ENCODE data around the gene PARN. TPM values are rescaled to one million over a fixed set of nuclear protein-coding genes. Genes with fewer than 3 reads are reported as not detected.

Gene PARN
- total and polyA plus RNA-seq, 2 of the 8 experiments (the other 6 are each of a cell fraction or from before 2014, with no cell fraction given), result 24.5 to 44.6 TPM

DNA sequence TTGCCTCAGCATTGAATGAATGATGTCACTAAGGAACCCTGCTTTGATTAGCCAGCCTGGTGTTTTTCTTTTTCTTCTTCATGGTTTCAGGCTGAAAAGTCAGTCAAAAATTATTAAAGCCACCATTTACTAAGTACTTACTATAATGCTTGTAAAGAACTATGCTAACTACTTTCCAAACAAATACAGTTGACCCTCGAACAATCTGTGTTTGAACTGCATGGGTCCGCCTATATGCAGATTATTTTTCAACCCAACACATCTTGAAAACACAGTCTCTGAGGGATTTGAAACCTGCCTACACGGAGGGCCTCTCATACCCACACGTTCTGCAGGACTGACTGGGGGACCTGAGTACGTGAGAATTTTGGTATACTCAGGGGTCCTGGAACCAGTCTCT lies 136.3 kb downstream of the PARN start:
- Histone ChIP-seq H3K4me2 (ENCODE audit: insufficient read depth in 1 of 2, low read depth in 2 of 2, low read length in 2 of 2) (no peak overlapping the region), H3K4me3 (ENCODE audit: extremely low read depth in 1 of 4, insufficient read depth in 2 of 4, low read depth in 3 of 4, low read length in 4 of 4) (no peak overlapping the region), H4K8ac (ENCODE audit: extremely low read depth, insufficient read depth, low read length) (no peak overlapping the region), H3K23ac (ENCODE audit: insufficient read length) (no peak overlapping the region), H4K5ac (ENCODE audit: insufficient read length, low read depth, low read length) (no peak overlapping the region), H3K14ac (ENCODE audit: insufficient read length) (no peak overlapping the region), H3K27me3 (replicated peaks in 1 of 4; ENCODE audit: control insufficient read depth in 3 of 4, extremely low read depth in 1 of 4, insufficient read depth in 3 of 4, low read length in 3 of 4) (no peaks in the 10 kb centered on the region), H2AFZ (ENCODE audit: low read length) (no peak overlapping the region), H2BK5ac (ENCODE audit: low read depth, low read length) (no peak overlapping the region), H3K36me3 (ENCODE audit: control insufficient read depth in 2 of 4, insufficient read depth in 4 of 4, low read length in 3 of 4) (no peaks in the 10 kb centered on the region), H2BK12ac (ENCODE audit: low read depth, low read length) (no peak overlapping the region), H3K56ac (replicated peaks; ENCODE audit: insufficient read length, low read depth, low read length) (no peak overlapping the region), H3K18ac (ENCODE audit: extremely low read depth, low read length) (no peak overlapping the region), H3K4ac (replicated peaks; ENCODE audit: insufficient read length, low read depth, low read length) (no peak overlapping the region), H3K79me1 (ENCODE audit: low read depth, low read length) (peaks cover 4% of the 10 kb centered on the region; the same call in 1 of the 2 replicates), H2BK15ac (ENCODE audit: low read length) (no peak overlapping the region), H2BK120ac (replicated peaks; ENCODE audit: low read depth, low read length) (no peak overlapping the region), H3K9ac (replicated peaks in 1 of 4; ENCODE audit: extremely low read depth in 1 of 4, low read depth in 3 of 4, low read length in 3 of 4) (no peak overlapping the region), H2BK20ac (ENCODE audit: low read length) (no peak overlapping the region), H2AK5ac (ENCODE audit: low read depth, low read length) (no peak overlapping the region), H3K23me2 (ENCODE audit: low read depth, low read length) (no peaks in the 10 kb centered on the region), H3K27ac (ENCODE audit: low read depth, low read length) (no peak overlapping the region), H4K91ac (replicated peaks; ENCODE audit: insufficient read length, low read length) (no peak overlapping the region), H3K79me2 (ENCODE audit: control insufficient read depth in 1 of 2, insufficient read depth in 2 of 2, low read length in 2 of 2) (no peaks in the 10 kb centered on the region), H3K9me3 (ENCODE audit: insufficient read depth in 2 of 2, low read depth in 1 of 2, low read length in 1 of 2) (no peaks in the 10 kb centered on the region), H4K20me1 (replicated peaks in 1 of 2; ENCODE audit: control insufficient read depth in 1 of 2, insufficient read depth in 2 of 2, low read length in 2 of 2) (no peaks in the 10 kb centered on the region), H3K4me1 (replicated peaks in 1 of 4; ENCODE audit: control insufficient read depth in 3 of 4, insufficient read depth in 4 of 4, low read length in 3 of 4) (peaks cover 3 to 17% (median 4%) of the 10 kb centered on the region in 4 experiments; a peak in 6 of 7 replicates)
- 83% methylated on average over 5 of the region's 5 CpGs; no CpG with 5 or more reads in 1 of the 2 experiments for WGBS, 2 experiments (ENCODE audit: extremely low coverage in 1 of 2, insufficient coverage in 1 of 2, insufficient read length in 1 of 2, insufficient replicate concordance in 2 of 2, low coverage in 1 of 2, low lambda C conversion rate in 2 of 2, missing lambda C conversion rate in 1 of 2)
- ChIA-PET POLR2A (ENCODE audit: partially characterized antibody) (interaction anchor here (1.2 kb wide), 1 partner anchor 9 kb away, joined by 3 read pairs; no protein-coding TSS in a partner anchor), CTCF (ENCODE audit: partially characterized antibody) (no interaction called here)
- FAIRE-seq (no peak), DNase-seq (ENCODE audit: low read depth in 1 of 2, low spot score in 2 of 2) (no peak)
- no peak for TF ChIP-seq JUN (IDR thresholded peaks at IDR 0.05; ENCODE audit: low read depth, low read length)
- no peak for TF ChIP-seq POU5F1 (IDR thresholded peaks at IDR 0.05; ENCODE audit: low read depth, low read length)
- TF ChIP-seq BRCA1 (IDR thresholded peaks at IDR 0.05; ENCODE audit: low read depth, low read length), result no peak
- TF ChIP-seq SUZ12 (IDR thresholded peaks at IDR 0.05; ENCODE audit: low read length), result no peak
- TF ChIP-seq, protein P1, sequence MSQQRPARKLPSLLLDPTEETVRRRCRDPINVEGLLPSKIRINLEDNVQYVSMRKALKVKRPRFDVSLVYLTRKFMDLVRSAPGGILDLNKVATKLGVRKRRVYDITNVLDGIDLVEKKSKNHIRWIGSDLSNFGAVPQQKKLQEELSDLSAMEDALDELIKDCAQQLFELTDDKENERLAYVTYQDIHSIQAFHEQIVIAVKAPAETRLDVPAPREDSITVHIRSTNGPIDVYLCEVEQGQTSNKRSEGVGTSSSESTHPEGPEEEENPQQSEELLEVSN (IDR thresholded peaks at IDR 0.05), result no peak
- no peak for TF ChIP-seq EP300 (IDR thresholded peaks at IDR 0.05; ENCODE audit: borderline replicate concordance in 1 of 2, low read depth in 2 of 2, low read length in 2 of 2)
- TF ChIP-seq CTBP2 (IDR thresholded peaks at IDR 0.05; ENCODE audit: borderline replicate concordance, insufficient read depth, insufficient read length, low read length), result no peak
- TF ChIP-seq USF2 (IDR thresholded peaks at IDR 0.05; ENCODE audit: low read length), result no peak
- no peak for TF ChIP-seq RBBP5 (IDR thresholded peaks at IDR 0.05; ENCODE audit: borderline replicate concordance, low read depth, low read length)
- TF ChIP-seq GABPA (IDR thresholded peaks at IDR 0.05; ENCODE audit: borderline replicate concordance, insufficient read depth, low read length), result no peak
- no peak for TF ChIP-seq POLR2A (IDR thresholded peaks at IDR 0.05; ENCODE audit: control extremely low read depth in 1 of 2, low read depth in 2 of 2, low read length in 2 of 2)
- TF ChIP-seq KDM4A (IDR thresholded peaks at IDR 0.05; ENCODE audit: low read depth, low read length, severe bottlenecking), result no peak
